ENCODE data around the gene MID1.

Gene MID1

GRCh38 chrX:10423716-10424115, 196.7 kb downstream of the MID1 start:
- Histone ChIP-seq H3K9me3 (ENCODE audit: control insufficient read depth in 1 of 2, low read length in 2 of 2) (peaks cover 0 to 3% of the 10 kb centered on the region in 2 donors), H3K4me3 (ENCODE audit: low read depth in 1 of 2, low read length in 2 of 2) (no peak overlapping the region), H3K36me3 (ENCODE audit: control insufficient read depth in 1 of 2, insufficient read depth in 2 of 2, low read length in 2 of 2) (no peaks in the 10 kb centered on the region), H3K27me3 (ENCODE audit: low read depth, low read length) (no peaks in the 10 kb centered on the region), H3K27ac (ENCODE audit: low read length) (no peak overlapping the region), H3K4me1 (ENCODE audit: control insufficient read depth in 1 of 2, insufficient read depth in 2 of 2, low read length in 2 of 2) (no peaks in the 10 kb centered on the region)

- Histone ChIP-seq H3K27me3 (ENCODE audit: low read depth, low read length) (no peaks in the 10 kb centered on the region), H3K36me3 (ENCODE audit: control insufficient read depth in 1 of 2, insufficient read depth in 2 of 2, low read length in 2 of 2) (no peaks in the 10 kb centered on the region), H3K27ac (ENCODE audit: low read length) (no peak overlapping the region), H3K4me1 (ENCODE audit: control insufficient read depth in 1 of 2, insufficient read depth in 2 of 2, low read length in 2 of 2) (no peaks in the 10 kb centered on the region), H3K9me3 (ENCODE audit: control insufficient read depth in 1 of 2, low read length in 2 of 2) (peaks cover 0 to 3% of the 10 kb centered on the region in 2 donors), H3K4me3 (ENCODE audit: low read depth in 1 of 2, low read length in 2 of 2) (no peak overlapping the region)
Measured at GRCh38 chrX:10420134-10420533, 200.3 kb downstream of the MID1 start.

DNA sequence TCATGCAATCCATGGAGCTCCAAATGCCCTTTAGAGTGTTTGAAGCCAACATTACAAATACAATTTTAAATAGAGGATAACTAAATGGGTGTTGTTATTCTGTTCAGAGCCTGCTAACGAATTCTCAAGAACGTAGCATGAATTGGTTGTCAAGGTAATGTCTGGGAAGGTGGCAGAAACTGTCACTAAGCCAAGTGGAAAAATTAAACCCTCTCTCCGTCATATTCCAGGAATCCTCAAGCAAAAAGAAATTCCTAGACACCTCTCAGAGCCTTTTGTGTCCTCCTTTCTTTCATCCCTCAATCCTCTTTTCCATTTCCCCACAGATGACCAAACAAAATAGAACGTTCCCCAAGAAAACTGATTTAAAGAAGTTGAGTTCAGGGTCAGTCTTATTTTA, 204.0 kb downstream of the MID1 start:
- no peak overlapping the region for H3K4me3 ChIP-seq (ENCODE audit: low read depth in 1 of 2, low read length in 2 of 2)
- no peak overlapping the region for H3K27ac ChIP-seq (ENCODE audit: low read length)
- H3K4me1 ChIP-seq (ENCODE audit: control insufficient read depth in 1 of 2, insufficient read depth in 2 of 2, low read length in 2 of 2), result no peaks in the 10 kb centered on the region
- no peaks in the 10 kb centered on the region for H3K27me3 ChIP-seq (ENCODE audit: low read depth, low read length)
- no peaks in the 10 kb centered on the region for H3K9me3 ChIP-seq (ENCODE audit: control insufficient read depth in 1 of 2, low read length in 2 of 2)
- H3K36me3 ChIP-seq (ENCODE audit: control insufficient read depth in 1 of 2, insufficient read depth in 2 of 2, low read length in 2 of 2), result no peaks in the 10 kb centered on the region

GRCh38 chrX:10415306-10416001, 204.9 kb downstream of the MID1 start:
- H3K27ac ChIP-seq (ENCODE audit: low read length), result no peak overlapping the region
- H3K36me3 ChIP-seq (ENCODE audit: control insufficient read depth in 1 of 2, insufficient read depth in 2 of 2, low read length in 2 of 2), result no peaks in the 10 kb centered on the region
- no peaks in the 10 kb centered on the region for H3K4me1 ChIP-seq (ENCODE audit: control insufficient read depth in 1 of 2, insufficient read depth in 2 of 2, low read length in 2 of 2)
- H3K27me3 ChIP-seq (ENCODE audit: low read depth, low read length), result no peaks in the 10 kb centered on the region
- H3K4me3 ChIP-seq (ENCODE audit: low read depth in 1 of 2, low read length in 2 of 2), result no peak overlapping the region
- H3K9me3 ChIP-seq (ENCODE audit: control insufficient read depth in 1 of 2, low read length in 2 of 2), result no peaks in the 10 kb centered on the region

DNA sequence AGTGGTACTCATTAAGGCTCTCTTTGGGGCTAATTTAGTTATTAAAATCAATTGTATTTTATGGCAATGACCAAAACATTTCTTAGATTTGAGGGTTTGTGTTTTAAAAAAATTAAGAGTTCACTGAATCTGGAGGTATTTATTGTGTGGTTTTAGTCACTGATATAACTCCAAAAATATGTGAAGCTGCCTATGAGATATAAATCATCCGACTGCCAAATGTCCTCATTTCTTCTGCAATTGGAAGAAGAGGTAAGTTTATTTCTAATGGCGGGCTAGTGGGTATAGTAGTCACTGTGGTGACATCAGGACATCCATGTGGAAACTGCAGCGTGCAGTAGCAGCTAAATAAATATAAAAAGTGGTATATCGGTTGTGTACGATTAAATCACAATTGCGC, 205.5 kb downstream of the MID1 start:
- Histone ChIP-seq H3K4me1 (ENCODE audit: control insufficient read depth in 1 of 2, insufficient read depth in 2 of 2, low read length in 2 of 2) (no peaks in the 10 kb centered on the region), H3K27ac (ENCODE audit: low read length) (no peak overlapping the region), H3K36me3 (ENCODE audit: control insufficient read depth in 1 of 2, insufficient read depth in 2 of 2, low read length in 2 of 2) (no peaks in the 10 kb centered on the region), H3K9me3 (ENCODE audit: control insufficient read depth in 1 of 2, low read length in 2 of 2) (no peaks in the 10 kb centered on the region), H3K27me3 (ENCODE audit: low read depth, low read length) (no peaks in the 10 kb centered on the region), H3K4me3 (ENCODE audit: low read depth in 1 of 2, low read length in 2 of 2) (no peak overlapping the region)

- no peak overlapping the region for H3K4me3 ChIP-seq (ENCODE audit: low read depth in 1 of 2, low read length in 2 of 2)
- H3K27ac ChIP-seq (ENCODE audit: low read length), result no peak overlapping the region
- no peaks in the 10 kb centered on the region for H3K4me1 ChIP-seq (ENCODE audit: control insufficient read depth in 1 of 2, insufficient read depth in 2 of 2, low read length in 2 of 2)
- H3K27me3 ChIP-seq (ENCODE audit: low read depth, low read length), result no peaks in the 10 kb centered on the region
- no peaks in the 10 kb centered on the region for H3K36me3 ChIP-seq (ENCODE audit: control insufficient read depth in 1 of 2, insufficient read depth in 2 of 2, low read length in 2 of 2)
- no peaks in the 10 kb centered on the region for H3K9me3 ChIP-seq (ENCODE audit: control insufficient read depth in 1 of 2, low read length in 2 of 2)
Measured at GRCh38 chrX:10414156-10414824, 206.1 kb downstream of the MID1 start.

DNA sequence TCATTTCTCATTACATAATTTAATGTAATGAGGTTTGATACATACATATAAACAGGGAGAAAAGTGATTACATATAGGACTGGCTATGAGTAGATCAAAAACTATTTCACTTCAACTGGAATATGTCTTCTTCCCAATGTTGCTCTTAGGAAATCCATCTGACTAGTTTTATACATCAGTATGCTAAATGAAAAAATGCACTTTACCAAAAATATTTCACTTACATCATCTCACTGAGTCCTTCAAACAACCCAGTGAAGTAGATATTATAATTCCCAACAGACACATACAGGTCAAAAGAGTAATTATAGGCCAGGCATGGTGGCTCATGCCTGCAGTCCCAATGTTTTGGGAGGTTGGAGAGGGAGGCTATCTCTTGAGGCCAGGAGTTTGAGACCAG, 215.9 kb downstream of the MID1 start:
- no peaks in the 10 kb centered on the region for H3K36me3 ChIP-seq (ENCODE audit: control insufficient read depth in 1 of 2, insufficient read depth in 2 of 2, low read length in 2 of 2)
- no peak overlapping the region for H3K27ac ChIP-seq (ENCODE audit: low read length)
- no peaks in the 10 kb centered on the region for H3K27me3 ChIP-seq (ENCODE audit: low read depth, low read length)
- H3K4me3 ChIP-seq (ENCODE audit: low read depth in 1 of 2, low read length in 2 of 2), result no peak overlapping the region
- H3K9me3 ChIP-seq (ENCODE audit: control insufficient read depth in 1 of 2, low read length in 2 of 2), result no peaks in the 10 kb centered on the region
- no peaks in the 10 kb centered on the region for H3K4me1 ChIP-seq (ENCODE audit: control insufficient read depth in 1 of 2, insufficient read depth in 2 of 2, low read length in 2 of 2)

DNA sequence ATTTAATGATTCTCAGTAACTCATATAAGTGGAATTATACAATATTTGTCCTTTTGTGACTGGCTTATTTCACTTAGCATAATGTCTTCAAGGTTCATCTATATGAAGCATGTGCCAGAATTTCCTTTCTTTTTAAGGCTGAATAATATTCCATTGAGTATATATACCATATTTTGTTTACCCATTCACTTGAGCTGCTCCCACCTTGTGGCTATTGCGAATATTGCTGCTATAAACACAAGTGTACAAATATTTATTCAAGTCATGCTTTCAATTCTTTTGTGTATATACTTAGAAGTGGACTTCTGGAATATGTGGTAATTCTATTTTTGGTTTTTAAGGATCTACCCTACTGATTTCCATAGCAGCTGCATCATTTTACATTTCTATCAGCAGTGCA, 219.1 kb downstream of the MID1 start:
- H3K4me3 ChIP-seq (ENCODE audit: low read depth in 1 of 2, low read length in 2 of 2), result no peak overlapping the region
- no peaks in the 10 kb centered on the region for H3K27me3 ChIP-seq (ENCODE audit: low read depth, low read length)
- no peaks in the 10 kb centered on the region for H3K36me3 ChIP-seq (ENCODE audit: control insufficient read depth in 1 of 2, insufficient read depth in 2 of 2, low read length in 2 of 2)

DNA sequence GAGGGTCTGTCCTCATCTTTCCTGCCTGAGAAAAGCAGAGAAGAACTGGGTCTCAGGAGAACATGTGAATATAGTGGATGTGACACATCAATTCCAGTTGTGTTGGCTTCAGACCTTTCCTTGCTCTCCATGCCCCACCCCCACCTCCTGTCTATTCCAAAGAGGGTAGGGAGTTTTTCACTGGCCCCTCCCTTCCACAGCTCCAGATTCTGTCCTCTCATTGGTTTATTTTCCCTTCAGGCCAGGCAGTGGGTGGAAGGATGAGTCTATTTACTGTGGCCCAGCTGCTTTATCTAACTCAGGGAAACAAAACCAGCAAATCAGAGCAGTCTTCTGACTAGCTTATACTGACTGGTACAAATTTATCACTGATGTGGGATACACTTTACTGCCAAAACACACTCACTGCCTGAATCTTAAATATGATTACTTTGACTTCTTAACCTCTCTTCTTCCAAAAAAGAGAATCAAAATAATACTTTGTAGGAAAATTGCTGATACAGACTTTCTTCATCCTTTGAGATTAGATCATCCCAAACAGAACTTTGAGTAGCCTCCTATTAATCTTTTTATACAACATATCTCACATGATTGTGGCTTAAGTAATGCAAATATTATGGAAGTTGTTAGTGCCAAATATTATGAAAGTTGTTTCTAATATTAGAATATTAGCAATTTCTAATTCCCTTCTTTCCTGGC, 221.2 kb downstream of the MID1 start:
- no peak overlapping the region for H3K27ac ChIP-seq (ENCODE audit: low read length)
- H3K4me3 ChIP-seq (ENCODE audit: low read depth in 1 of 2, low read length in 2 of 2), result no peak overlapping the region
- H3K36me3 ChIP-seq (ENCODE audit: control insufficient read depth in 1 of 2, insufficient read depth in 2 of 2, low read length in 2 of 2), result no peaks in the 10 kb centered on the region
- no peaks in the 10 kb centered on the region for H3K27me3 ChIP-seq (ENCODE audit: low read depth, low read length)
- H3K9me3 ChIP-seq (ENCODE audit: control insufficient read depth in 1 of 2, low read length in 2 of 2), result no peaks in the 10 kb centered on the region
- no peaks in the 10 kb centered on the region for H3K4me1 ChIP-seq (ENCODE audit: control insufficient read depth in 1 of 2, insufficient read depth in 2 of 2, low read length in 2 of 2)

More for the DNA sequence above, 219.1 kb downstream of the MID1 start:
- Histone ChIP-seq H3K27ac (ENCODE audit: low read length) (no peak overlapping the region), H3K4me1 (ENCODE audit: control insufficient read depth in 1 of 2, insufficient read depth in 2 of 2, low read length in 2 of 2) (no peaks in the 10 kb centered on the region), H3K9me3 (ENCODE audit: control insufficient read depth in 1 of 2, low read length in 2 of 2) (no peaks in the 10 kb centered on the region)

- H3K27ac ChIP-seq (ENCODE audit: low read length), result no peak overlapping the region
- H3K4me3 ChIP-seq (ENCODE audit: low read depth in 1 of 2, low read length in 2 of 2), result no peak overlapping the region
- no peaks in the 10 kb centered on the region for H3K4me1 ChIP-seq (ENCODE audit: control insufficient read depth in 1 of 2, insufficient read depth in 2 of 2, low read length in 2 of 2)
- H3K36me3 ChIP-seq (ENCODE audit: control insufficient read depth in 1 of 2, insufficient read depth in 2 of 2, low read length in 2 of 2), result no peaks in the 10 kb centered on the region
- H3K27me3 ChIP-seq (ENCODE audit: low read depth, low read length), result no peaks in the 10 kb centered on the region
- H3K9me3 ChIP-seq (ENCODE audit: control insufficient read depth in 1 of 2, low read length in 2 of 2), result no peaks in the 10 kb centered on the region
Measured at GRCh38 chrX:10398215-10398614, 222.2 kb downstream of the MID1 start.

DNA sequence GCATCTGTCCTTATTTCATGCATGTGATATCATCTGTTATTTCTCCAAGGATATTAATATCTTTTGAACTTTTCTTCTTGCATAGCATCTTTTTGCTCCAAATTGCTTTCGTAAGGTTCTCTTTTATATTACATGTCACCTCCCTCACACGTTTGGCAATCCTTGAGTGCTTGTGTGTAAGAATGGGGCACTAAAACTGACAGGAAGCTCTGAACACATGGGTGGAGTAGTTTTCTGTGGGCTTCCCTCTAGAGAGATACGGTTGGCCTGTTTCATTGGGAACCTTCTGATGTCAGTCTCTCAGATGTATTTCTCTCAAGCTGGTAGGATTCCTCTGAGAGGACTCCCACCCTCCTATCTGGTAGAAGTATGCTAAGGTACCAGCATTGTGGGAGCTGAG, 223.0 kb downstream of the MID1 start:
- no peak overlapping the region for H3K4me3 ChIP-seq (ENCODE audit: low read depth in 1 of 2, low read length in 2 of 2)
- H3K27me3 ChIP-seq (ENCODE audit: low read depth, low read length), result no peaks in the 10 kb centered on the region
- H3K36me3 ChIP-seq (ENCODE audit: control insufficient read depth in 1 of 2, insufficient read depth in 2 of 2, low read length in 2 of 2), result no peaks in the 10 kb centered on the region
- no peaks in the 10 kb centered on the region for H3K9me3 ChIP-seq (ENCODE audit: control insufficient read depth in 1 of 2, low read length in 2 of 2)
- no peaks in the 10 kb centered on the region for H3K4me1 ChIP-seq (ENCODE audit: control insufficient read depth in 1 of 2, insufficient read depth in 2 of 2, low read length in 2 of 2)
- H3K27ac ChIP-seq (ENCODE audit: low read length), result no peak overlapping the region

Measured in muscle layer of duodenum (tissue), 2 donors.